HL-60 (cell line): ENCODE results near the gene RELN.

ENCODE experiments used
- CTCF ChIP-seq: IDR thresholded peaks from one replicate; pipeline ENCODE4 v1.5.1; 2011; ENCODE audit warnings: low read length, control low read depth, inconsistent platforms; ENCODE audit not compliant: insufficient read depth
- POLR2AphosphoS5 ChIP-seq: IDR thresholded peaks from 2 replicates; pipeline ENCODE4 v1.6.1; 2012; ENCODE audit warnings: low read depth

GRCh38 chr7:103805346-103805745 lies 184.1 kb downstream of the RELN start:
- TF ChIP-seq CTCF: no peak
- no peak for TF ChIP-seq POLR2AphosphoS5
